Type B pancreatic cell (in vitro differentiated cells): ENCODE results near the gene TMEM163. TPM values are rescaled to one million over a fixed set of nuclear protein-coding genes. Genes with fewer than 3 reads are reported as not detected.

ENCODE experiments used
- DNase-seq: peaks from one replicate; pipeline ENCODE4 v3.0.0; 2021; ENCODE audit warnings: mixed read lengths; ENCODE audit not compliant: unreplicated experiment; ENCODE audit errors: extremely low spot score
- H3K27ac Mint-ChIP-seq: 2 replicates; pipeline ENCODE4 v1.8.0; 2021; ENCODE audit warnings: mild to moderate bottlenecking, mixed read lengths
- H3K27me3 Mint-ChIP-seq: 2 replicates; pipeline ENCODE4 v1.8.0; 2021; ENCODE audit warnings: mixed read lengths
- H3K36me3 Mint-ChIP-seq: 2 replicates; pipeline ENCODE4 v1.8.0; 2021; ENCODE audit warnings: mixed read lengths
- H3K4me1 Mint-ChIP-seq: one replicate; pipeline ENCODE4 v1.8.0; 2021; ENCODE audit warnings: mixed read lengths; ENCODE audit not compliant: unreplicated experiment
- H3K4me3 Mint-ChIP-seq: 2 replicates; pipeline ENCODE4 v1.8.0; 2021; ENCODE audit warnings: mild to moderate bottlenecking, mixed read lengths
- H3K9me3 Mint-ChIP-seq: 2 replicates; pipeline ENCODE4 v1.8.0; 2021; ENCODE audit warnings: mixed read lengths
- CTCF ChIP-seq: fragments of 200-600 bp; sonication (generic); conservative IDR thresholded peaks from 2 replicates; pipeline ENCODE4 v1.5.0; 2021; ENCODE audit warnings: antibody characterized with exemption, mild to moderate bottlenecking
- total RNA-seq: library from RNA; stranded (reverse); gene quantifications from 2 replicates; pipeline ENCODE4 v1.2.1, GENCODE V29; 2021; ENCODE audit warnings: low replicate concordance

TMEM163 gene
- total RNA-seq, 1 donor from 2014 or later, result 4.0 TPM

- Mint-ChIP-seq H3K4me3 (no peak overlapping the region), H3K27ac (no peak overlapping the region), H3K27me3 (no peaks in the 10 kb centered on the region), H3K9me3 (no peaks in the 10 kb centered on the region), H3K36me3 (peaks cover 39% of the 10 kb centered on the region), H3K4me1 (peaks cover 7% of the 10 kb centered on the region)
- DNase-seq, result no peak
- no peak for TF ChIP-seq CTCF
Measured at GRCh38 chr2:134436706-134437105, 282.1 kb downstream of the TMEM163 start.

- Mint-ChIP-seq H3K27me3 (no peaks in the 10 kb centered on the region), H3K9me3 (no peaks in the 10 kb centered on the region), H3K4me3 (no peak overlapping the region), H3K4me1 (peaks cover 15% of the 10 kb centered on the region), H3K27ac (no peak overlapping the region), H3K36me3 (peaks cover 36% of the 10 kb centered on the region)
- DNase-seq, result no peak
- no peak for TF ChIP-seq CTCF
Measured at GRCh38 chr2:134435936-134436335, 282.9 kb downstream of the TMEM163 start.

GRCh38 chr2:134435505-134435904, 283.3 kb downstream of the TMEM163 start:
- no peak for DNase-seq
- TF ChIP-seq CTCF, result no peak
- Mint-ChIP-seq H3K27ac (no peak overlapping the region), H3K4me3 (no peak overlapping the region), H3K27me3 (no peaks in the 10 kb centered on the region), H3K36me3 (peaks cover 36% of the 10 kb centered on the region), H3K9me3 (no peaks in the 10 kb centered on the region), H3K4me1 (peaks cover 19% of the 10 kb centered on the region)

- no peak overlapping the region for H3K27ac Mint-ChIP-seq
- no peaks in the 10 kb centered on the region for H3K9me3 Mint-ChIP-seq
- peaks cover 30% of the 10 kb centered on the region for H3K36me3 Mint-ChIP-seq
- H3K27me3 Mint-ChIP-seq, result no peaks in the 10 kb centered on the region
- no peak overlapping the region for H3K4me3 Mint-ChIP-seq
- no peak for DNase-seq
- no peak for TF ChIP-seq CTCF
- H3K4me1 Mint-ChIP-seq, result peaks cover 19% of the 10 kb centered on the region
Measured at GRCh38 chr2:134433979-134434378, 284.8 kb downstream of the TMEM163 start.

GRCh38 chr2:134433469-134433868, 285.3 kb downstream of the TMEM163 start:
- Mint-ChIP-seq H3K4me1 (peaks cover 19% of the 10 kb centered on the region), H3K27ac (peak overlapping the region; percentile 82), H3K36me3 (peaks cover 28% of the 10 kb centered on the region), H3K4me3 (no peak overlapping the region), H3K9me3 (no peaks in the 10 kb centered on the region), H3K27me3 (no peaks in the 10 kb centered on the region)
- TF ChIP-seq CTCF, result no peak
- no peak for DNase-seq

GRCh38 chr2:134432435-134432883, 286.3 kb downstream of the TMEM163 start:
- no peak for TF ChIP-seq CTCF
- DNase-seq, result no peak
- Mint-ChIP-seq H3K27me3 (no peaks in the 10 kb centered on the region), H3K4me1 (peaks cover 19% of the 10 kb centered on the region), H3K36me3 (peaks cover 25% of the 10 kb centered on the region), H3K27ac (peak overlapping the region; percentile 82), H3K4me3 (no peak overlapping the region), H3K9me3 (no peaks in the 10 kb centered on the region)
